Measurements from ENCODE around the gene ADORA1.

DNA sequence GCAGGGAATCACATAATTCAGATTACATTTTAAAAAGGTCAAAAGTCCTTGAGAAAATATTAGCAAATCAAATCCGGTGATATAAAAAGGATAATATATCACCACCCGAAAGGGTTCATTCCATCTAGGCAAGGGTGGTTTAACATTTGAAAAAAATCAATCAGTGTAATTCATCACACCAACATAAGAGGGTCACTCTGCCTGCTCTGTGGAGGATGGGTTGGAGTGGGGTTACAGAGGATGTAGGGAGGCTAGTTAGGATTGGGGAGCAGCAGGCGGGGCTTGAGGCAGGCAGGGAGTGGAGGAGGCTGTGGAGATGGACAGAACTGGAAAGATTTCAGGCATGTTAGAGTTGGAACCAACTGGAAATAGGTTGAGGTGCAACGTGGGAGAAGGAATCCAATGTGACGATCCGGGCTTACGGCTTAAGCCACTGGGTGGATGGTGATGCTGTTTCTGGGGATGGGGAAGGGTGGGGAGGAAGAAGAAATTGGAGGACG lies 12.5 kb downstream of the ADORA1 start:
- TF ChIP-seq RAD21 (IDR thresholded peaks at IDR 0.05; ENCODE audit: low read depth), result no peak
- TF ChIP-seq TAF1 (IDR thresholded peaks at IDR 0.05; ENCODE audit: low read depth), result no peak
- TF ChIP-seq TEAD4 (IDR thresholded peaks at IDR 0.05), result no peak
- TF ChIP-seq EGR1 (IDR thresholded peaks at IDR 0.05), result no peak
- TF ChIP-seq ZBTB7A (IDR thresholded peaks at IDR 0.05; ENCODE audit: low read depth), result no peak
- no peak for TF ChIP-seq EP300 (IDR thresholded peaks at IDR 0.05; ENCODE audit: borderline replicate concordance)
- TF ChIP-seq, protein P1, sequence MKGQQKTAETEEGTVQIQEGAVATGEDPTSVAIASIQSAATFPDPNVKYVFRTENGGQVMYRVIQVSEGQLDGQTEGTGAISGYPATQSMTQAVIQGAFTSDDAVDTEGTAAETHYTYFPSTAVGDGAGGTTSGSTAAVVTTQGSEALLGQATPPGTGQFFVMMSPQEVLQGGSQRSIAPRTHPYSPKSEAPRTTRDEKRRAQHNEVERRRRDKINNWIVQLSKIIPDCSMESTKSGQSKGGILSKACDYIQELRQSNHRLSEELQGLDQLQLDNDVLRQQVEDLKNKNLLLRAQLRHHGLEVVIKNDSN (IDR thresholded peaks at IDR 0.05), result no peak
- TF ChIP-seq, protein P2, sequence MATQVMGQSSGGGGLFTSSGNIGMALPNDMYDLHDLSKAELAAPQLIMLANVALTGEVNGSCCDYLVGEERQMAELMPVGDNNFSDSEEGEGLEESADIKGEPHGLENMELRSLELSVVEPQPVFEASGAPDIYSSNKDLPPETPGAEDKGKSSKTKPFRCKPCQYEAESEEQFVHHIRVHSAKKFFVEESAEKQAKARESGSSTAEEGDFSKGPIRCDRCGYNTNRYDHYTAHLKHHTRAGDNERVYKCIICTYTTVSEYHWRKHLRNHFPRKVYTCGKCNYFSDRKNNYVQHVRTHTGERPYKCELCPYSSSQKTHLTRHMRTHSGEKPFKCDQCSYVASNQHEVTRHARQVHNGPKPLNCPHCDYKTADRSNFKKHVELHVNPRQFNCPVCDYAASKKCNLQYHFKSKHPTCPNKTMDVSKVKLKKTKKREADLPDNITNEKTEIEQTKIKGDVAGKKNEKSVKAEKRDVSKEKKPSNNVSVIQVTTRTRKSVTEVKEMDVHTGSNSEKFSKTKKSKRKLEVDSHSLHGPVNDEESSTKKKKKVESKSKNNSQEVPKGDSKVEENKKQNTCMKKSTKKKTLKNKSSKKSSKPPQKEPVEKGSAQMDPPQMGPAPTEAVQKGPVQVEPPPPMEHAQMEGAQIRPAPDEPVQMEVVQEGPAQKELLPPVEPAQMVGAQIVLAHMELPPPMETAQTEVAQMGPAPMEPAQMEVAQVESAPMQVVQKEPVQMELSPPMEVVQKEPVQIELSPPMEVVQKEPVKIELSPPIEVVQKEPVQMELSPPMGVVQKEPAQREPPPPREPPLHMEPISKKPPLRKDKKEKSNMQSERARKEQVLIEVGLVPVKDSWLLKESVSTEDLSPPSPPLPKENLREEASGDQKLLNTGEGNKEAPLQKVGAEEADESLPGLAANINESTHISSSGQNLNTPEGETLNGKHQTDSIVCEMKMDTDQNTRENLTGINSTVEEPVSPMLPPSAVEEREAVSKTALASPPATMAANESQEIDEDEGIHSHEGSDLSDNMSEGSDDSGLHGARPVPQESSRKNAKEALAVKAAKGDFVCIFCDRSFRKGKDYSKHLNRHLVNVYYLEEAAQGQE (IDR thresholded peaks at IDR 0.05; ENCODE audit: low read depth), result no peak
- TF ChIP-seq, protein P3, sequence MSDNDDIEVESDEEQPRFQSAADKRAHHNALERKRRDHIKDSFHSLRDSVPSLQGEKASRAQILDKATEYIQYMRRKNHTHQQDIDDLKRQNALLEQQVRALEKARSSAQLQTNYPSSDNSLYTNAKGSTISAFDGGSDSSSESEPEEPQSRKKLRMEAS (IDR thresholded peaks at IDR 0.05), result no peak
- TF ChIP-seq YY1 (IDR thresholded peaks at IDR 0.05; ENCODE audit: low read depth), result no peak
- TF ChIP-seq CREB1 (IDR thresholded peaks at IDR 0.05; ENCODE audit: low read depth), result no peak
- TF ChIP-seq TCF12 (IDR thresholded peaks at IDR 0.05; ENCODE audit: low read depth), result no peak

All from Ishikawa (cell line).